GM18498 (cell line): ENCODE data around the gene MUC3A.

Experiments used
- ATAC-seq: cut with Tn5 transposase; IDR thresholded peaks from one replicate; pipeline ENCODE4 v1.9.1; 2021; ENCODE audit warnings: mild to moderate bottlenecking, moderate library complexity; ENCODE audit not compliant: unreplicated experiment

The MUC3A gene

GRCh38 chr7:100943693-100944092 is 5.6 kb upstream of the MUC3A start:
- no peak for ATAC-seq

- no peak for ATAC-seq
Observed at GRCh38 chr7:100944138-100944537, 5.2 kb upstream of the MUC3A start.

- ATAC-seq = no peak
Observed at GRCh38 chr7:100946111-100946510, 3.2 kb upstream of the MUC3A start.

- ATAC-seq = no peak
Observed at GRCh38 chr7:100946766-100947365, 2.5 kb upstream of the MUC3A start.

- no peak for ATAC-seq
Observed at GRCh38 chr7:100947792-100948191, 1.5 kb upstream of the MUC3A start.

- no peak for ATAC-seq
Observed at GRCh38 chr7:100949933-100950443, 654 bp downstream of the MUC3A start.

- no peak for ATAC-seq
Observed at GRCh38 chr7:100951172-100951571, 1.8 kb downstream of the MUC3A start.

GRCh38 chr7:100951888-100952560 is 2.7 kb downstream of the MUC3A start:
- ATAC-seq = no peak

GRCh38 chr7:100952641-100953040 is 3.3 kb downstream of the MUC3A start:
- no peak for ATAC-seq

- ATAC-seq = no peak
Observed at GRCh38 chr7:100957832-100958421, 8.6 kb downstream of the MUC3A start.

- ATAC-seq = no peak
Observed at GRCh38 chr7:100959894-100960293, 10.6 kb downstream of the MUC3A start.

GRCh38 chr7:100962537-100962936 is 13.2 kb downstream of the MUC3A start:
- ATAC-seq = no peak

GRCh38 chr7:100963386-100963785 is 14.1 kb downstream of the MUC3A start:
- ATAC-seq = no peak

- ATAC-seq = no peak
Observed at GRCh38 chr7:100963874-100964273, 14.5 kb downstream of the MUC3A start.

- no peak for ATAC-seq
Observed at GRCh38 chr7:100964630-100965029, 15.3 kb downstream of the MUC3A start.

GRCh38 chr7:100965045-100965722 is 15.8 kb downstream of the MUC3A start:
- no peak for ATAC-seq

GRCh38 chr7:100965723-100966541 is 16.6 kb downstream of the MUC3A start:
- peak; percentile 51 for ATAC-seq

- peak; percentile 3 for ATAC-seq
Observed at GRCh38 chr7:100966542-100967291, 17.4 kb downstream of the MUC3A start.

GRCh38 chr7:100967292-100967863 is 18.0 kb downstream of the MUC3A start:
- no peak for ATAC-seq

GRCh38 chr7:100968031-100968430 is 18.7 kb downstream of the MUC3A start:
- no peak for ATAC-seq
